HG02623 (cell line): ENCODE results near the gene FGL2.
"Not testable (repeated sequence)": the region's sequence is repeated elsewhere in the genome, so short reads cannot be mapped to it uniquely, and the experiment has no call there.

Source experiments
- ATAC-seq: cut with Tn5 transposase; IDR thresholded peaks from one replicate; pipeline ENCODE4 v1.9.1; 2021; ENCODE audit warnings: moderate library complexity; ENCODE audit not compliant: unreplicated experiment

Gene FGL2

GRCh38 chr7:77217474-77218185 is 18.0 kb upstream of the FGL2 start:
- no peak for ATAC-seq

GRCh38 chr7:77216181-77216845 is 16.7 kb upstream of the FGL2 start:
- no peak for ATAC-seq

- ATAC-seq, result no peak
Observed at GRCh38 chr7:77209479-77210139, 10.0 kb upstream of the FGL2 start.

- ATAC-seq, result no peak
Observed at GRCh38 chr7:77208416-77208815, 8.8 kb upstream of the FGL2 start.

- no peak for ATAC-seq
Observed at GRCh38 chr7:77205706-77206105, 6.1 kb upstream of the FGL2 start.

DNA sequence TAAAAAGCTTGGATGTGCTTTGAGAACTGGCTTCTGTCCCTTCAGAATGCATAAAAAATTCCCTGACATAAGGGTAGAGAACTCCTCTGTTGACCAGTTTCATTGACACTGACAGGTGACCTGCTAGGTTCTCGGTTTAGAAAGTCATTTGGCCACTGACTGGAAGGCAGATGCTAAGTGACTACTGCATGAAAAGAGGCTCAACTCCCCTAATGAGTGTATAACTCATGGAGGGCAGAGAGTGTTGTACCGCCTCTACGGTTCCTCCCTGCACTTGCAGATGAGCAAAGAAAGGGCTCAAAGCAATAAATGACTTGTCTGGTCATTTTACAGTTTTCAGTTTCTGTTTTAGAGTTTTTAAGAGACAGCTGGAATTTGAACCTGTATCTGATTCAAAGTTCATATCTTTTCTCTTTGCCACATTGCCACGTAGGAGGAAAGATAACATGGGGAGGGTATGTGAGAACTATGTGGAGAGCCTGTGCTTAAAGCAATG is 2.9 kb upstream of the FGL2 start:
- peak; percentile 90 for ATAC-seq

GRCh38 chr7:77200542-77200941 is 923 bp upstream of the FGL2 start:
- no peak for ATAC-seq

DNA sequence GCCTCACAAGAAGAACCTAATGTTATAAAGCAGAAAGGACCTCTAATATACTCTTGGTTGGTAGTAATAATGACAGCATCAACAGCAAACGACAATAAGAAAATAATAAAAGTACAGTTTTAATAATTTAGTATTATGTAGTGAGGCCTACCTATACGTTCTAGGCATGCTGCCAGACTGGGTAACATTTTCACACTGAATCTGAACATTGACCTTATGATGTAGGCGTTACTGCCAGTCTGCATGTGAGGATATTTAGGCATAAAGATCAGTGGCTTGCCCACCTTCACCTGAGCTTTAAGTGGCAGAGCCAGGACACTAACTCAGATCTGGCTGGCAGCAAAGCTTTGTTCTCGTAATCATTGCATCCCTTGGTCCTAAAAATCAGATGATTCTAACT is 2.5 kb downstream of the FGL2 start:
- no peak for ATAC-seq

- ATAC-seq, result no peak
Observed at GRCh38 chr7:77188731-77189437, 10.7 kb downstream of the FGL2 start.

GRCh38 chr7:77185866-77186265 is 13.8 kb downstream of the FGL2 start:
- no peak for ATAC-seq

GRCh38 chr7:77184990-77185389 is 14.6 kb downstream of the FGL2 start:
- no peak for ATAC-seq

DNA sequence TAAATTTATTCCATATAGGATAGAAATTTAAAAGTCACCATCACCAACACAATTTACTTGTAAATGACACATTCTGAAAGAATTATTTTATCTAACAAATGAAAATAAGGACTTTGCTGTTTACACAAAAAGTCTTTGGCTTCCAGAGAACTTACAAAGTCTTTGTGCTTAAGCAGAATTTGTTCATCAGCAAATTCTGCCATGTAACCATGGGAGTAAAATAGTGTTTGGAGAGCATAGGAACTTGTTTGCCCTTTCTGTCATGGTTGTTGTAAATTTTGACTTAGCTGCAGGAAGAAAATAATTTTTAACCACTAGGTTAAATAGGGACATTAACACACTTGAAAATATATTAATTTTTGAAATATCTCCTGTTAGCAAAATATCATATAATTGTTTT is 15.2 kb downstream of the FGL2 start:
- ATAC-seq, result no peak

- ATAC-seq, result no peak
Observed at GRCh38 chr7:77182261-77182660, 17.4 kb downstream of the FGL2 start.

DNA sequence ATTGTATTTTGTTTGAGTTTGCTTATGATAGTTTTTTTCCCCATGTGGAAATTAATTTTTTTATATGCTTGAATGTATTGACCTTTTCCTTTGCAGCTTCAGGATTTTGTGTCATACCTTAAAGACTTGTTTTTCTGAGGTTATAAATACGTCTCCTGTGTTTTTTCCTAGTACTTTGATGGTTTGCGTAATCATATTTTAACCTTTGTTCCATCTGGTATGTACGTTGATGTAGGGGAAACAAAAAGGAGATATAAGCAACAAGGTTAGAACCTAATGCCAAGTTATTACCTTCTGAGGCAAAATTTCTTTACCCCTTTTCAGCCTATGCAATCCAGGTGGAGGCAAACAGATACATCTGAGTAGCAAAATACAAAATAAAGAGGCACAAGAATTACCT is 17.9 kb downstream of the FGL2 start:
- ATAC-seq, result no peak

DNA sequence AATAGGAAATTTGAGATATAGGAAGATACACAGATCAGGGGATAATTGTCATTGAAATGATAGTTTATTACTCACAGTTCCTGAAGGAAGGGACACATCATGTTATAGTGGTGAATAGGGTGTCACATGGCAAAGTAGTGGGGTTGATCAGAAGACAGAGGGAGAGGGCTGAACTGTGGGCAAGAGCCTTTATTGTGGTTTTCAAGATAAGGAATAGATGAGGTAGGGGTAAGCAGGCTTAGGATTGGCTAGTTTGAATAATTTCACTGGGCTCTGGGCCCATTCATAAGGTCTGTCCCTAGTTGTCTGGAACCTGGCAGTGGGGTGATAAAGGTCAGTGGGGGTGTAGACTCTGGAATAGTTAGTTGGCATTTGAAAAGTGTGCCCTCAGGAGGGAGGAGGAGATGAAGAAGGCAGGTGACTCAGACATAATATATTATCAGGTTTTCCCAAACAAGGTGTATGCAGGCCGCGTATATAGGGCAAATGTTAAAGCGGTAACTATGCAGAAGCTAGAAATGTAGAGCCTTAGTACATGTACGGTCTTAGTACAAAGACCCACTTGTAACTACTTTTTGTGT is 18.5 kb downstream of the FGL2 start:
- no peak for ATAC-seq

- ATAC-seq, result not testable (repeated sequence)
Observed at GRCh38 chr7:77178024-77178423, 21.6 kb downstream of the FGL2 start.

- not testable (repeated sequence) for ATAC-seq
Observed at GRCh38 chr7:77177321-77177904, 22.2 kb downstream of the FGL2 start.

DNA sequence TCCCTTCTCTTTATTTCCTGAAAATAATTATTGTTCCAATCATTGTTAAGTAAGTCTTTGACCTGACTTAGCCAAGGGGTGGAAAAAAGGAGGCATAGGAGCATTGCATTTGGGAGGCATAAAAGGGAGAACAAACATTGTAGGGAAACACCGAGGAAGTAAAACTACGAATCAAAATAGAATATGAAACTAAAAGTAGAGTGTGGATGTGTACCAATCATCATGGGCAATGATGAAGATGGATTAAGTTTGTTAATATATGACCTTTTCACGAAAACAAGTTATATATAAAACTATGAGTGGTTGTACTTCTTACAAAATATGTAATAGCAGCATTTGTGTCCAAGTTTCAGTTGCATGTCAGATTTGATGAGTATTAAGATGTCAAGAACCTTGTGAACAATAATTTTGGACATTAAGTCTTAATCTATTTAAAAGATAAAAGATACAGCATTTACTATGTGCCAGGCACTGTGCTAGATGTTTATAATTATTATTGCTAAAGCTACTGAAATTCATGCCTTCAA is 24.3 kb downstream of the FGL2 start:
- ATAC-seq, result not testable (repeated sequence)

DNA sequence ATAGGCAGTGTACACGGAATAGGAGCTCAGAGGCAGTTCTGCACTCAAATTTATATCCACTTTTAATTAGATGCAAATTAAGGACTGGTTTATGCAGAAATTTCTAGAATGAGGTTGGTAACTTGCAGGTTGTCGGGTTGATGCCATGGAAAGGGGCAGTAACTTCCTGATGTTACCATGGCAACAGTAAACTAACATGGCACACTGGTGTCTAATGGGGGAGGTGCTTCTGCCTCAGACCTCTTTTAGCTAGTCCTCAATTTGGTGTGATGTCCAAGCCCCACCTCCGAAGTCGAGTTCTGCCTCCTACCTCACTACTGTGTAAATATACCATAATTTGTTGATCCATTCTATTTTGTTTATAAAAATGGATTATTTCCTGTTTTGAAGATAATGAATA is 25.2 kb downstream of the FGL2 start:
- not testable (repeated sequence) for ATAC-seq

DNA sequence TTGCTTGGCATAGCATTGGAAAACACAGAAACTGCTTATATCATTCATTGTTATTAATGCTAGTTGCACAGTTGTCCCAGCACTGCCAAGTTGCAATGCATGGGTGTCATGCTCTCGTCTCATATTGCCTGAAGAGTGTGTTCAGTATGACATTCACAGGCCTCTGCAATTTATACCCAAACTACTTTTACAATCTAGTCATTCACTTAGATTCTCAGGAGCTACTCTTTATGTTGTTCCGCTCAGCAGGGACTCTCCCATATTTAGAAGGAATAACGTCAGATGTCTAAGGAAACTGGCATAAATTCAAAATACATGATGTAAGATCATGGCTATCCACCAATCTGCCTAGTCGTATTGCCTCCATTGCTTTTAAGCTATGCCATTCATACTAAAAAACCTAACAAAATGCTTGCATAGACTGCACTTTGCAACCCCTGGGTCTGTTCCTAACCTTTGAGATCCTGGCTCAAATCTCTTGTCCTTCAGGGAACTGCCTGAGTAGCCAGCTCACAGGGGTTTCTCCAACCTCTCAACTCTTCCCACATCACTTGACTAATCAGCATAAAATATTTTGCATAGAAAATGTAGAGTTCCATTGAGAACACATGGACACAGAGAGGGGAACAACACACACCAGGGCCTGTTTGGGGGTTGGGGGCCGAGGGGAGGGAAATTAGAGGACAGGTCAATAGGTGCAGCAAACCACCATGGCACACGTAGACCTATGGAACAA is 27.0 kb downstream of the FGL2 start:
- ATAC-seq, result not testable (repeated sequence)
